Sigmoid colon (tissue), 7 donors: ENCODE measurements around the gene COLEC12. TPM values are rescaled to one million over a fixed set of nuclear protein-coding genes. Genes with fewer than 3 reads are reported as not detected.
"Not testable (repeated sequence)": the region's sequence is repeated elsewhere in the genome, so short reads cannot be mapped to it uniquely, and the experiment has no call there.

Experiments used
- DNase-seq: peaks from one replicate; pipeline ENCODE4 v3.0.0-alpha.2; 2019
- H3K27ac ChIP-seq, 4 donors: fragments of 200-600 bp; sonication (generic); one replicate each; pipeline ENCODE4 v1.5.1; 2016 to 2019; ENCODE audit warnings: mild to moderate bottlenecking in 1 of 4
- H3K27me3 ChIP-seq, 3 donors: fragments of 200-600 bp; sonication (generic); one replicate each; pipeline ENCODE4 v1.5.1; 2019; ENCODE audit warnings: mild to moderate bottlenecking in 1 of 3
- H3K36me3 ChIP-seq, 4 donors: fragments of 200-600 bp; sonication (generic); one replicate each; pipeline ENCODE4 v1.5.1; 2016 to 2019
- H3K4me1 ChIP-seq, 4 donors: fragments of 200-600 bp; sonication (generic); one replicate each; pipeline ENCODE4 v1.5.1; 2017 to 2019
- H3K4me3 ChIP-seq, 4 donors: fragments of 200-600 bp; sonication (generic); one replicate each; pipeline ENCODE4 v1.5.1; 2017 to 2019; ENCODE audit warnings: mild to moderate bottlenecking in 2 of 4, moderate library complexity in 1 of 4
- H3K9me3 ChIP-seq, 4 donors: fragments of 200-600 bp in 3 of 4; sonication (generic) in 3 of 4; one replicate each; pipeline versions ENCODE4 v1.5.1 to v1.6.1; 2013 to 2019
- CTCF ChIP-seq, 4 experiments: fragments of 450-650 bp in 3 of 4; fragments of 200-600 bp in 1 of 4; IDR thresholded peaks; one replicate each; pipeline ENCODE4 v1.5.1; 2016 to 2019; ENCODE audit warnings: antibody characterized with exemption in 4 of 4, mild to moderate bottlenecking in 3 of 4, moderate library complexity in 2 of 4
- EP300 ChIP-seq, 4 donors: sonication (generic); formaldehyde crosslinking; IDR thresholded peaks; one replicate each; pipeline ENCODE4 v1.6.1; 2017; ENCODE audit warnings: antibody characterized with exemption in 4 of 4
- POLR2A ChIP-seq, 2 donors: fragments of 450-650 bp; IDR thresholded peaks; one replicate each; pipeline ENCODE4 v1.6.1; 2016; ENCODE audit warnings: antibody characterized with exemption in 2 of 2, mild to moderate bottlenecking in 2 of 2, moderate library complexity in 2 of 2
- POLR2AphosphoS5 ChIP-seq, 4 donors: sonication (generic); formaldehyde crosslinking; IDR thresholded peaks; one replicate each; pipeline ENCODE4 v1.6.1; 2017; ENCODE audit warnings: antibody characterized with exemption in 4 of 4
- WGBS, 2 donors: extraction: QIAGEN DNeasy Blood & Tissue Kit; methylation state at CpG; one replicate each; pipeline ENCODE4 v1.1.7; 2013; 5-methylcytosine and 5-hydroxymethylcytosine counted together
- intact Hi-C: fragments of 100-400 bp; cut with DNase I; formaldehyde crosslinking; loops from one replicate; pipeline ENCODE4 v1.15.1; 2023
- polyA plus RNA-seq, 3 donors: library from polyadenylated mRNA; stranded (reverse); fragments of 200-250 nt; gene quantifications; one replicate each; pipeline ENCODE4 v1.2.3, GENCODE V29; 2013
- total RNA-seq, 4 donors: library from RNA; depleted of rRNA; stranded (reverse); fragments of >200 nt; gene quantifications; one replicate each; pipeline ENCODE4 v1.1.0, GENCODE V29; 2016
- donor health status: healthy with polysubstance abuse.
- donor health status: Bipolar disorder and iron deficiency.
- donor health status: healthy.

The COLEC12 gene
- total and polyA plus RNA-seq, 7 donors, result 0.69 to 24.7 (median 15.9) TPM

- TF ChIP-seq POLR2AphosphoS5 (IDR thresholded peaks at IDR 0.05), result no peak
- no peak for TF ChIP-seq EP300 (IDR thresholded peaks at IDR 0.05)
- TF ChIP-seq CTCF (IDR thresholded peaks at IDR 0.05), result no peak
- TF ChIP-seq POLR2A (IDR thresholded peaks at IDR 0.05), result no peak
- no peak overlapping the region for H3K27ac ChIP-seq
- WGBS, 2 donors, result 41 to 59% methylated on average over 3 of the region's 3 CpGs
- DNase-seq, result no peak
- intact Hi-C loops, result no loop called here
- no peak overlapping the region for H3K4me3 ChIP-seq
- H3K27me3 ChIP-seq, result no peaks in the 10 kb centered on the region
- no peaks in the 10 kb centered on the region for H3K4me1 ChIP-seq
- no peaks in the 10 kb centered on the region for H3K9me3 ChIP-seq
- no peaks in the 10 kb centered on the region for H3K36me3 ChIP-seq
Observed at GRCh38 chr18:292271-292670, 208.2 kb downstream of the COLEC12 start.

GRCh38 chr18:289970-290369, 210.5 kb downstream of the COLEC12 start:
- H3K9me3 ChIP-seq, H3K27me3 ChIP-seq, H3K4me3 ChIP-seq, H3K36me3 ChIP-seq, H3K4me1 ChIP-seq, intact Hi-C loops, DNase-seq, H3K27ac ChIP-seq: not testable (repeated sequence)
- 53 to 76% methylated on average over 4 of the region's 4 CpGs for WGBS, 2 donors

DNA sequence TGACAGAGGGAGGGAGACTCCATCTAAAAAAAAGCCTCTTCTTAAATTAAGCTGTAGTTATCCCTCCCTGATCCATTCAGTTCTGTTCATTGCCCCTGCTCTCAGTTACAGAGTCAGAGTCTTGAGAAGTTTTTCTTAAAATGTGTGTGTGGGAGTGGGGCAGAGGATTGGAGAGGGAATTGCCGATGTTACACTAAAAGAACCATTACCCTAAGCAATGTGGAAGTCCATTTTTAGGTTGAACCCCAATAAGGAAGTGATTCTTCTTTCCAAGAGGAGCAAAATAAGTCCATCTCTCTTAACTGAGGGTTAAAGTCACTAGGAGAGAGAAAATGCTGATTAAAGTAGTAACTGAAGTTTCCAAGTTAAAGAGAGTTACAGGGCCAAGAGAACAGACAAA, 211.5 kb downstream of the COLEC12 start:
- 22 to 49% methylated on average over 1 of the region's 1 CpG for WGBS, 2 donors
- H3K36me3 ChIP-seq, result no peaks in the 10 kb centered on the region
- no peak for TF ChIP-seq POLR2A (IDR thresholded peaks at IDR 0.05)
- no peak for TF ChIP-seq EP300 (IDR thresholded peaks at IDR 0.05)
- no peak for TF ChIP-seq CTCF (IDR thresholded peaks at IDR 0.05)
- no peak for TF ChIP-seq POLR2AphosphoS5 (IDR thresholded peaks at IDR 0.05)
- no peaks in the 10 kb centered on the region for H3K4me1 ChIP-seq
- DNase-seq, result no peak
- intact Hi-C loops, result no loop called here
- no peak overlapping the region for H3K27ac ChIP-seq
- H3K9me3 ChIP-seq, result no peaks in the 10 kb centered on the region
- H3K27me3 ChIP-seq, result no peaks in the 10 kb centered on the region
- no peak overlapping the region for H3K4me3 ChIP-seq

GRCh38 chr18:286515-287310, 213.8 kb downstream of the COLEC12 start:
- no peaks in the 10 kb centered on the region for H3K36me3 ChIP-seq
- intact Hi-C loops, result loop anchor here (2.0 kb wide), 1 partner anchor 330 kb away; no protein-coding TSS in a partner anchor
- TF ChIP-seq EP300 (IDR thresholded peaks at IDR 0.05) (no peak), CTCF (IDR thresholded peaks at IDR 0.05) (peak; percentile 27 to 54 (median 46))
- H3K9me3 ChIP-seq, result no peaks in the 10 kb centered on the region
- H3K4me1 ChIP-seq, result no peaks in the 10 kb centered on the region
- no peak overlapping the region for H3K4me3 ChIP-seq
- 41 to 75% methylated on average over 8 of the region's 8 CpGs for WGBS, 2 donors
- DNase-seq, result no peak
- no peak overlapping the region for H3K27ac ChIP-seq
- no peaks in the 10 kb centered on the region for H3K27me3 ChIP-seq

DNA sequence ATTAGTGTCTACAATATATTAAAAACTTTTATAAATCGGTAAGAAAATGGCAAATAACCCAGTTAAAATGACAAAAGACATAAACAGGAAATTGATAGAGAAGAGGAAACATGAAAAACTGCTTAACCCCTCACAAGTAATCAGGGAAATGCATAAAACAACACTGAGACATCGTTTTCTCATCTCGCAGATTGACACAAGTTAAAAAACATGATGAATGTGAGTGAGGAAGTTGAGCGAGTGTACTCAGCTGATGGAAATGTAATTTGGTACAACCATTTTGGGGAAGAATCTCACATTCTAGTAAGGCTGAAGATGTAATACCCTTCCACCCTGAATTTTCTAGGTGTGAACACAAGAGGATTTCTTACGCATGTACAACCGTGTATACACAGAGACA, 214.7 kb downstream of the COLEC12 start:
- TF ChIP-seq CTCF (IDR thresholded peaks at IDR 0.05) (no peak), POLR2A (IDR thresholded peaks at IDR 0.05) (no peak), POLR2AphosphoS5 (IDR thresholded peaks at IDR 0.05) (no peak), EP300 (IDR thresholded peaks at IDR 0.05) (no peak)
- intact Hi-C loops, result loop anchor here (2.0 kb wide), 1 partner anchor 331 kb away; no protein-coding TSS in a partner anchor
- H3K36me3 ChIP-seq, result no peaks in the 10 kb centered on the region

More for the DNA sequence above, 214.7 kb downstream of the COLEC12 start:
- Histone ChIP-seq H3K27ac (no peak overlapping the region), H3K4me3 (no peak overlapping the region), H3K9me3 (no peaks in the 10 kb centered on the region), H3K27me3 (no peaks in the 10 kb centered on the region), H3K4me1 (no peaks in the 10 kb centered on the region)
- 58 to 82% methylated on average over 6 of the region's 6 CpGs for WGBS, 2 donors
- no peak for DNase-seq
